Mesendoderm (in vitro differentiated cells): Measurements from ENCODE around the gene DOK7.
A peak's percentile ranks its signal among the peaks of the same experiment; 100 is the strongest.

Experiments used
- DNase-seq: peaks from one replicate; pipeline ENCODE4 v3.0.0; 2013
- H2AK5ac ChIP-seq: 2 replicates; pipeline ENCODE4 v1.6.1; 2013; ENCODE audit warnings: low read length, inconsistent platforms
- H2BK120ac ChIP-seq: 2 replicates; pipeline ENCODE4 v1.6.1; 2013; ENCODE audit warnings: low read depth, mild to moderate bottlenecking, low read length, moderate library complexity, mixed read lengths
- H2BK15ac ChIP-seq: replicated peaks from 2 replicates; pipeline ENCODE4 v1.6.1; 2013; ENCODE audit warnings: low read depth, mild to moderate bottlenecking, moderate library complexity
- H2BK5ac ChIP-seq: 2 replicates; pipeline ENCODE4 v1.6.1; 2013; ENCODE audit warnings: low read length, inconsistent platforms
- H3K18ac ChIP-seq: 2 replicates; pipeline ENCODE4 v1.6.1; 2013; ENCODE audit warnings: mild to moderate bottlenecking, low read length, mixed read lengths
- H3K23ac ChIP-seq: one replicate; pipeline ENCODE4 v1.6.1; 2013; ENCODE audit warnings: low read length
- H3K27ac ChIP-seq: 2 replicates; pipeline ENCODE4 v1.5.1; 2013; ENCODE audit warnings: low read depth, mild to moderate bottlenecking, inconsistent platforms, low read length, moderate library complexity
- H3K27me3 ChIP-seq: 2 replicates; pipeline ENCODE4 v1.6.1; 2013; ENCODE audit warnings: low read length, control low read depth, mild to moderate bottlenecking, inconsistent platforms; ENCODE audit not compliant: insufficient read depth, poor library complexity
- H3K36me3 ChIP-seq: 2 replicates; pipeline ENCODE4 v1.6.1; 2013; ENCODE audit warnings: low read length, inconsistent platforms; ENCODE audit not compliant: control insufficient read depth, insufficient read depth
- H3K4ac ChIP-seq: one replicate; pipeline ENCODE4 v1.6.1; 2013; ENCODE audit warnings: low read depth, mild to moderate bottlenecking, low read length, moderate library complexity
- H3K4me1 ChIP-seq: 2 replicates; pipeline ENCODE4 v1.6.1; 2013; ENCODE audit warnings: low read depth, low read length, inconsistent platforms; ENCODE audit not compliant: control insufficient read depth
- H3K4me2 ChIP-seq: 2 replicates; pipeline ENCODE4 v1.6.1; 2013; ENCODE audit warnings: low read length
- H3K4me3 ChIP-seq: 2 replicates; pipeline ENCODE4 v1.5.1; 2013; ENCODE audit warnings: mild to moderate bottlenecking, low read length
- H3K56ac ChIP-seq: one replicate; pipeline ENCODE4 v1.6.1; 2013; ENCODE audit warnings: low read length
- H3K79me1 ChIP-seq: 2 replicates; pipeline ENCODE4 v1.6.1; 2013; ENCODE audit warnings: low read length, inconsistent platforms
- H3K79me2 ChIP-seq: 2 replicates; pipeline ENCODE4 v1.6.1; 2013; ENCODE audit warnings: mild to moderate bottlenecking, low read length; ENCODE audit not compliant: control insufficient read depth, insufficient read depth
- H3K9ac ChIP-seq: 2 replicates; pipeline ENCODE4 v1.6.1; 2013; ENCODE audit warnings: low read length, inconsistent platforms
- H4K5ac ChIP-seq: one replicate; pipeline ENCODE4 v1.6.1; 2013; ENCODE audit warnings: low read length
- H4K8ac ChIP-seq: one replicate; pipeline ENCODE4 v1.6.1; 2013; ENCODE audit warnings: low read depth, mild to moderate bottlenecking, control low read depth, low read length, moderate library complexity
- WGBS: extraction: QIAGEN DNeasy Blood & Tissue Kit; methylation state at CpG from one replicate; pipeline ENCODE4 v1.1.7; 2013; ENCODE audit warnings: low lambda C conversion rate, missing lambda C conversion rate; ENCODE audit not compliant: insufficient coverage; ENCODE audit errors: extremely low coverage; 5-methylcytosine and 5-hydroxymethylcytosine counted together

The DOK7 gene

DNA sequence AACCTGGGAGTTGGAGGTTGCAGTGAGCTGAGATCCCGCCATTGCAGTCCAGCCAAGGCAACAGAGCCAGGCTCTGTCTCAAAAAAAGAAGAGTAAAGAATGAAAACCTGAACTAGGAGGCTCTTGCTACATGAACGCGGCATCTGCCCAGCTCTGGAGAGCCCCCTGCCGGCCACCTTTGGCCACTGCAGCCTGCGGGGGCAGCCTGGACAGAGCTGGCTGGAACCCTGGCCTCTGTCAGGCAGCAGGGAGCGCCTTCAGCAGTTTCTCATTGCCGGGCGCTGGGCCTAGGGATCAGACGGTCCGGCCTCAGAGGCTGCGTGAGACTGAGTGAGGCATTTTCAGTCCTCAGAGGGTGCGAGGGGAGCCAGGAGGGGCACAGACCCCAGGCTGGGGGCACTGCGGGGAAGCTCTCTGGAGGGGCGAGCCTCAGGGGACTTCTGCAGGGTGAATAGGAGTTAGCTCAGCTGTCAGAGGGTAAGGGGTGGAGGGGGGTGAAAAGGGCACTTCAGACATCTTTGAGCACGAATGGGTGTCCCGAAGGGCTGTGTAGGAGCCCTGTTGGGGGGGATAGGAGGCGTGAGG, 17.5 kb downstream of the DOK7 start:
- Histone ChIP-seq H3K9ac (peak overlapping the region; percentile 54), H3K27ac (peak overlapping the region; percentile 91), H2BK15ac (no peak overlapping the region), H2AK5ac (no peak overlapping the region), H3K23ac (no peak overlapping the region), H3K18ac (peak overlapping the region; percentile 13), H3K79me2 (no peaks in the 10 kb centered on the region), H2BK5ac (peak overlapping the region; percentile 95), H3K4me2 (peak overlapping the region; percentile 38), H3K79me1 (no peaks in the 10 kb centered on the region), H4K5ac (no peak overlapping the region), H3K56ac (peak overlapping the region; percentile 83), H2BK120ac (no peak overlapping the region), H3K4me3 (no peak overlapping the region), H3K27me3 (no peaks in the 10 kb centered on the region), H3K4me1 (peaks cover 13% of the 10 kb centered on the region), H4K8ac (no peak overlapping the region), H3K36me3 (no peaks in the 10 kb centered on the region), H3K4ac (no peak overlapping the region)
- peak; percentile 93 for DNase-seq
- no CpG with 5 or more reads among the region's 17 CpGs for WGBS

GRCh38 chr4:3481113-3481531, 18.0 kb downstream of the DOK7 start:
- no peak overlapping the region for H3K23ac ChIP-seq
- H3K56ac ChIP-seq: peak overlapping the region; percentile 83
- H3K36me3 ChIP-seq: no peaks in the 10 kb centered on the region
- H3K18ac ChIP-seq: no peak overlapping the region
- no peak overlapping the region for H2BK120ac ChIP-seq
- H4K5ac ChIP-seq: no peak overlapping the region
- no peak overlapping the region for H2AK5ac ChIP-seq
- peak overlapping the region; percentile 38 for H3K4me2 ChIP-seq
- peak overlapping the region; percentile 31 for H3K27ac ChIP-seq
- no peak overlapping the region for H4K8ac ChIP-seq
- H3K79me2 ChIP-seq: no peaks in the 10 kb centered on the region
- H2BK5ac ChIP-seq: no peak overlapping the region
- DNase-seq: peak; percentile 77
- H3K27me3 ChIP-seq: no peaks in the 10 kb centered on the region
- H3K79me1 ChIP-seq: no peaks in the 10 kb centered on the region
- H3K4ac ChIP-seq: no peak overlapping the region
- H3K4me3 ChIP-seq: no peak overlapping the region
- WGBS: no CpG with 5 or more reads among the region's 5 CpGs
- peaks cover 13% of the 10 kb centered on the region for H3K4me1 ChIP-seq
- H3K9ac ChIP-seq: no peak overlapping the region
- no peak overlapping the region for H2BK15ac ChIP-seq

DNA sequence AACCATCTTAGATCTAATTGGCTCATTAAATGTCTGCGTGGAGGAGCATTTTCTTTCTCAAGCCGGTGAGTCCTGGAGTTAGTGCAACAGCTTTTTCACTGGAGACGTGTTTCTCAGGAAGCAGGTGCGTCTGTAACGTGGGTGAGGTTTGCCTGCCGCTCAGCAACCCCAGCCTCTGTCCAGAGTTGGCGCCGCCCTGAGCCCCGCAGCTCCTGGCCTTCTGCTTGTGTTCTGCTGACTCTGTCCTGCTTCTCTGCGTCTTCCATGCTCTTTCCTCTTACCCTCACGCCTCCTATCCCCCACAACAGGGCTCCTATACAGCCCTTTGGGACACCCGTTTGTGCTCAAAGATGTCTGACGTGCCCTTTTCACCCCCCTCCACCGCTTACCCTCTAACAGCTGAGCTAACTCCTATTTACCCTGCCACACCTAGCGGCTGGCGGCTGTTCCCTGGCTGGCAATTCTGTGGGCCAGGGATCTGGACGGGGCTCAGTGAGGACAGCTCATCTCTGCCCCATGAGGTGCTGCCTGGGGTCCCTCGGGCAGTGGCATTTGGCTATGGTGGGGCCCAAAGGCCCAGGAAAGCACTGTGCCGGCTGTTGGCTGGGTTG, 18.8 kb downstream of the DOK7 start:
- H3K18ac ChIP-seq: no peak overlapping the region
- peaks cover 13% of the 10 kb centered on the region for H3K4me1 ChIP-seq
- H3K4ac ChIP-seq: no peak overlapping the region
- no peak overlapping the region for H3K4me3 ChIP-seq
- H2BK120ac ChIP-seq: no peak overlapping the region
- H3K79me1 ChIP-seq: no peaks in the 10 kb centered on the region
- H3K4me2 ChIP-seq: no peak overlapping the region
- H3K27ac ChIP-seq: no peak overlapping the region
- H3K9ac ChIP-seq: no peak overlapping the region
- no peak overlapping the region for H4K8ac ChIP-seq
- H3K36me3 ChIP-seq: no peaks in the 10 kb centered on the region
- H2AK5ac ChIP-seq: no peak overlapping the region
- WGBS: no CpG with 5 or more reads among the region's 19 CpGs
- no peak overlapping the region for H2BK15ac ChIP-seq
- H3K79me2 ChIP-seq: no peaks in the 10 kb centered on the region
- no peak overlapping the region for H2BK5ac ChIP-seq
- no peak overlapping the region for H3K56ac ChIP-seq
- no peaks in the 10 kb centered on the region for H3K27me3 ChIP-seq
- H4K5ac ChIP-seq: no peak overlapping the region
- no peak for DNase-seq
- no peak overlapping the region for H3K23ac ChIP-seq

GRCh38 chr4:3482707-3483106, 19.6 kb downstream of the DOK7 start:
- Histone ChIP-seq H3K27me3 (no peaks in the 10 kb centered on the region), H3K56ac (no peak overlapping the region), H4K8ac (no peak overlapping the region), H3K4me1 (peaks cover 13% of the 10 kb centered on the region), H2AK5ac (no peak overlapping the region), H3K79me1 (no peaks in the 10 kb centered on the region), H3K4ac (no peak overlapping the region), H4K5ac (no peak overlapping the region), H3K23ac (peak overlapping the region; percentile 35), H2BK120ac (no peak overlapping the region), H3K4me2 (no peak overlapping the region), H3K4me3 (no peak overlapping the region), H3K36me3 (no peaks in the 10 kb centered on the region), H2BK5ac (no peak overlapping the region), H2BK15ac (no peak overlapping the region), H3K27ac (no peak overlapping the region), H3K9ac (no peak overlapping the region), H3K79me2 (no peaks in the 10 kb centered on the region), H3K18ac (no peak overlapping the region)
- no CpG with 5 or more reads among the region's 12 CpGs for WGBS
- DNase-seq: no peak

DNA sequence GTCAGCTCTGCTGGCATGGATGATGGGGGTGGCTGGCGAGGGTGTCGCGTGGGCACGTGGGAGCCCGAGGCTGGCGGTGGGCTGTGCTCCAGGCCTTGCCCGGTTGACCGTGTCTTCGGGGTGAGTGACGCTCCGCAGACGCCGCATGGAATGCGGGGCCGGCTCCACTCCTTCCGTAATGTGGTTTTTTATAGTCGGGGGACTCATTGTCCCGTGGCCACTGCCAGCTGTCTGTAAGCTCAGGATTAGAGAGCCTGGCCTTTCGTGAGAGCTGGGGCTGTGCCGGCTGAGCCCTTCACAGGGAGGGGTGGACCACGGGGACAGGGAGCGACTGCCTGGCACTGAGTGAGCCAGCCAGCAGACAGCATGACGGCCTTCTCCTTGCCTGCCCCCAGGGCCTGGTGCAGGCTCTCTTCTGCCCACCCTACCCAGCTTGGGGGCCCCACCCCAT, 20.4 kb downstream of the DOK7 start:
- WGBS: no CpG with 5 or more reads among the region's 23 CpGs

More for the DNA sequence above, 20.4 kb downstream of the DOK7 start:
- Histone ChIP-seq H2BK120ac (no peak overlapping the region), H3K4me2 (no peak overlapping the region), H3K4ac (no peak overlapping the region), H3K56ac (no peak overlapping the region), H2AK5ac (no peak overlapping the region), H3K79me2 (no peaks in the 10 kb centered on the region), H4K5ac (no peak overlapping the region), H3K18ac (no peak overlapping the region), H3K4me1 (peaks cover 13% of the 10 kb centered on the region), H4K8ac (no peak overlapping the region), H3K4me3 (no peak overlapping the region), H2BK15ac (no peak overlapping the region), H3K27me3 (no peaks in the 10 kb centered on the region), H3K9ac (no peak overlapping the region), H3K23ac (no peak overlapping the region), H3K79me1 (no peaks in the 10 kb centered on the region), H3K36me3 (no peaks in the 10 kb centered on the region), H2BK5ac (no peak overlapping the region), H3K27ac (no peak overlapping the region)
- no peak for DNase-seq
